SKM-1 (cell line): Measurements from ENCODE around the gene UBXN7.
"Not testable (repeated sequence)": the region's sequence is repeated elsewhere in the genome, so short reads cannot be mapped to it uniquely, and the experiment has no call there.

Experiments used
- DNase-seq: peaks from one replicate; lab custom pipeline; 2025; ENCODE audit not compliant: unreplicated experiment; lab: John Stamatoyannopoulos, UW

UBXN7 gene

GRCh38 chr3:196320137-196320536 lies 112.1 kb downstream of the UBXN7 start:
- no peak for DNase-seq

DNA sequence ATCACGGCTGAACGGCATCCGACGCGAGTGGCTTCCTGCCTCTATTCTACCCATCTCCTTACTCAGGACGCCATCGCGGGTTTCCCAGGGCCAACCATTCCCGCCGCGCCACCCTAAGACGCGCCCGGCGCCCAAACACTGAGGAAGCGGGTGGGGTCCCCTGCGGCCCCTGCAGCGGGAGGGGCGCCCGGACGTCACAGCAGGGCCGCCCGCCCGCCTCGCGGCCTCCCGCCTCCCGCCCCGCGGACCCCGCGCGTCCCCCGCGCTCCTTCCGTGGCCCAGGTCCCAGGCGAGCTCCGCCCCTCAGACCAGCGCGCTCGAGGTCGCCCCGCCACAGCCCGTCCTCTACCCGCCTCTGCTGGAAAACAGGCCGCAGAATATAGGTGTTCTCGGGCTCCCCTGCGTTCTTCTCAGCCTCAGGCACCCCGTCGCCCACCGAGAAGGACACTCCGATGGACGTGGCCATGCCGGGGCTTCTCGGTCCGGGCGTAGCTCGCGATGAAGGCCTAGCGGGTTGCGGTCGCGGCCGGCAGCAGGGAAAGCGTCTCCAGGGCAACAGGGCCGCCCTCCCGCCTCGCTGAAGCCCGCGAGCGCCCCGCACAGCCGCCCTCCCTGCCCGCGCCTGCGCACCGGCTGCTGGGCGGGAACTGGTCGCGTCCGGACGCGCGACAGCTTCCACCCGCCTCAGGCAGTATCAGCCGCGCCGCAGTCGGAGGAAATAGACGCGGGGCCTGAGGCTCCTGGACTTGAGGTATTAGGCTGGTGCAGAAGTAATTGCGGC lies 114.3 kb downstream of the UBXN7 start, which contains the start of gene DYNLT2B:
TSS of gene DYNLT2B (minus strand) at position 554 of the 781 bp plus-strand sequence. CDS start at position 466, 88 bp downstream.
- peak; percentile 78 for DNase-seq

- DNase-seq: not testable (repeated sequence)
Measured at GRCh38 chr3:196316799-196317686, 115.2 kb downstream of the UBXN7 start.

- DNase-seq: no peak
Measured at GRCh38 chr3:196315821-196316220, 116.4 kb downstream of the UBXN7 start.

GRCh38 chr3:196314597-196314996 lies 117.6 kb downstream of the UBXN7 start:
- DNase-seq: no peak

- DNase-seq: not testable (repeated sequence)
Measured at GRCh38 chr3:196314086-196314485, 118.1 kb downstream of the UBXN7 start.

- DNase-seq: not testable (repeated sequence)
Measured at GRCh38 chr3:196302960-196303359, 129.3 kb downstream of the UBXN7 start.

GRCh38 chr3:196302551-196302950 lies 129.7 kb downstream of the UBXN7 start:
- DNase-seq: not testable (repeated sequence)

DNA sequence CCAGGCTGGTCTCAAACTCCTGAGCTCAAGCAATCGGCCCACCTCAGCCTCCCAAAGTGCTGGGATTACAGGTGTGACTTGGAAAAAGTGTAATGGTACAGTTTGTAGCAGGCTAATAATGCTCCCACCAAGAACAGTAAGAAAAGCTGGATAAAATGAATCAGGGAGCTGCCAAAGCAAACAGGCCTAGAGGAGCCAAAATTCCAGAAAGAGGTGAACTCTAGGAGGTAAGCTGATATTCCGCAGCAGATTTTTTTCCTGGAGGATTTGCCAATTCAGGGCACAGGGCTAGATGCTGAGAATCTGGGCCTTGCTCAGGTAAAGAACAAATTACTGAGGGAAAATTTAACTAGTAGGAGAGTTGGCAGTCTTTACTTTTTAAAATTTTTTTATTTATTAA lies 133.7 kb downstream of the UBXN7 start:
- DNase-seq: no peak
